Endothelial cell of umbilical vein (primary cell): ENCODE data around the gene PCGF3. TPM values are rescaled to one million over a fixed set of nuclear protein-coding genes. Genes with fewer than 3 reads are reported as not detected.

Experiments used
- BruUV-seq: library from RNA; stranded (reverse); fragments of 400-500 nt; replicated peaks from 2 replicates; lab custom pipeline; 2021; lab: Mats Ljungman, UMichigan
- CTCF ChIA-PET: fragments of 300-600, 350-600 bp; sonication (Branson Sonifier 250); formaldehyde crosslinking; loops from one replicate; lab custom pipeline; 2021; ENCODE audit warnings: antibody characterized with exemption, inconsistent platforms; lab: Charles Lee
- POLR2A ChIA-PET: fragments of 300-600, 350-600 bp; sonication (Branson Sonifier 250); formaldehyde crosslinking; loops from one replicate; lab custom pipeline; 2021; ENCODE audit warnings: antibody characterized with exemption, inconsistent platforms; lab: Charles Lee
- DNase-seq: peaks from one replicate; pipeline ENCODE4 v3.0.0-alpha.2; 2011; ENCODE audit warnings: low read depth, low spot score
- FAIRE-seq: peaks from 2 replicates; lab custom pipeline; 2011; peaks lifted over from hg19 to GRCh38; lab: Jason Lieb, UNC
- H2AFZ ChIP-seq: 2 replicates; pipeline ENCODE4 v1.6.0; 2012; ENCODE audit warnings: low read depth, low read length, control low read depth, inconsistent platforms
- H3K27ac ChIP-seq: 2 replicates; pipeline ENCODE4 v1.5.1; 2011; ENCODE audit warnings: low read depth, mild to moderate bottlenecking, control low read depth, low read length, moderate library complexity; ENCODE audit not compliant: insufficient read depth
- H3K27me3 ChIP-seq, 2 experiments: 2 replicates each; pipeline versions ENCODE4 v1.6.0 to v1.6.1; 2011; ENCODE audit warnings: low read length in 2 of 2, mixed read lengths in 1 of 2; ENCODE audit not compliant: control insufficient read depth in 2 of 2, insufficient read depth in 2 of 2
- H3K36me3 ChIP-seq, 2 experiments: 2 replicates in 1 of 2; 3 replicates in 1 of 2; pipeline ENCODE4 v1.5.1; 2011; ENCODE audit warnings: low read length in 2 of 2, mild to moderate bottlenecking in 1 of 2, moderate library complexity in 1 of 2; ENCODE audit not compliant: control insufficient read depth in 2 of 2, insufficient read depth in 2 of 2; ENCODE audit errors: extremely low read depth in 1 of 2
- H3K4me1 ChIP-seq: 3 replicates; pipeline ENCODE4 v1.5.1; 2011; ENCODE audit warnings: mild to moderate bottlenecking, low read length; ENCODE audit not compliant: control insufficient read depth, insufficient read depth; ENCODE audit errors: extremely low read depth
- H3K4me2 ChIP-seq: 2 replicates; pipeline ENCODE4 v1.6.1; 2011; ENCODE audit warnings: low read length, control low read depth, mixed read lengths; ENCODE audit not compliant: insufficient read depth
- H3K4me3 ChIP-seq, 3 experiments: fragments of 200-600 bp in 1 of 3; sonication (generic), shearing (Covaris generic) in 1 of 3; replicated peaks in 1 of 3; 2 replicates each; pipeline ENCODE4 v1.5.1; 2011 to 2016; ENCODE audit warnings: control low read depth in 3 of 3, low read length in 3 of 3, mild to moderate bottlenecking in 2 of 3, inconsistent platforms in 1 of 3, low read depth in 1 of 3, moderate library complexity in 1 of 3; ENCODE audit not compliant: insufficient read depth in 1 of 3
- H3K79me2 ChIP-seq: 2 replicates; pipeline ENCODE4 v1.6.0; 2012; ENCODE audit warnings: low read length, inconsistent platforms; ENCODE audit not compliant: control insufficient read depth, insufficient read depth
- H3K9ac ChIP-seq: replicated peaks from 2 replicates; pipeline ENCODE3; 2011; ENCODE audit warnings: low read length, control low read depth; ENCODE audit not compliant: insufficient read depth; ENCODE audit errors: extremely low read depth
- H3K9me1 ChIP-seq: replicated peaks from 3 replicates; pipeline ENCODE4 v1.6.0; 2011; ENCODE audit warnings: mild to moderate bottlenecking, low read length; ENCODE audit not compliant: control insufficient read depth, insufficient read depth; ENCODE audit errors: extremely low read depth
- H3K9me3 ChIP-seq: replicated peaks from 2 replicates; pipeline ENCODE4 v1.5.1; 2012; ENCODE audit warnings: low read length, inconsistent platforms; ENCODE audit not compliant: control insufficient read depth, insufficient read depth
- H4K20me1 ChIP-seq: replicated peaks from 2 replicates; pipeline ENCODE3; 2011; ENCODE audit warnings: mild to moderate bottlenecking, low read length; ENCODE audit not compliant: control insufficient read depth, insufficient read depth; ENCODE audit errors: extremely low read depth
- EZH2 ChIP-seq: IDR thresholded peaks from 2 replicates; pipeline ENCODE4 v1.6.1; 2012; ENCODE audit warnings: borderline replicate concordance, low read depth, mild to moderate bottlenecking, moderate library complexity, low read length, inconsistent platforms; ENCODE audit not compliant: severe bottlenecking
- FOS ChIP-seq: IDR thresholded peaks from 2 replicates; pipeline ENCODE4 v1.6.1; 2011; ENCODE audit warnings: mild to moderate bottlenecking, low read length, moderate library complexity, borderline replicate concordance; ENCODE audit not compliant: insufficient read depth
- GATA2 ChIP-seq: IDR thresholded peaks from 2 replicates; pipeline ENCODE4 v1.7.0; 2011; ENCODE audit warnings: low read depth, mild to moderate bottlenecking, moderate library complexity, mixed read lengths, low read length; ENCODE audit not compliant: insufficient read length, insufficient read depth
- JUN ChIP-seq: IDR thresholded peaks from 2 replicates; pipeline ENCODE4 v1.6.1; 2011; ENCODE audit warnings: borderline replicate concordance, low read depth; ENCODE audit not compliant: insufficient read length, insufficient read depth
- MYC ChIP-seq: IDR thresholded peaks from one replicate; pipeline ENCODE4 v1.6.1; 2011; ENCODE audit warnings: mild to moderate bottlenecking, low read depth, low read length
- POLR2A ChIP-seq: IDR thresholded peaks from 2 replicates; pipeline ENCODE4 v1.6.1; 2012; ENCODE audit warnings: low read depth, mild to moderate bottlenecking, control low read depth, low read length
- POLR2AphosphoS5 ChIP-seq: IDR thresholded peaks from 2 replicates; pipeline ENCODE4 v1.6.1; 2012; ENCODE audit warnings: low read depth, mild to moderate bottlenecking, control low read depth, low read length, moderate library complexity; ENCODE audit not compliant: insufficient read depth
- dilution Hi-C: fragments of 300-500 bp; cut with MboI; formaldehyde crosslinking; loops from one replicate; pipeline ENCODE4 v1.15.0; 2019; ENCODE audit warnings: low sequenced_read_pairs; ENCODE audit not compliant: extremely low pct_ligation_motif_present
- intact Hi-C: fragments of 100-400 bp; cut with micrococcal nuclease; formaldehyde crosslinking; loops from one replicate; pipeline ENCODE4 v1.10.0; 2022
- polyA plus RNA-seq, 4 experiments: library from polyadenylated mRNA; depleted of rRNA in 3 of 4; stranded (reverse) in 3 of 4; unstranded in 1 of 4; fragments of >200 nt; gene quantifications; 2 replicates each; pipeline versions ENCODE4 v1.2.1 to v1.2.3, GENCODE V29; 2011 to 2012; ENCODE audit warnings: missing spikeins in 1 of 4
- total RNA-seq: library from RNA; stranded (reverse); gene quantifications from 2 replicates; pipeline ENCODE4 v1.2.3, GENCODE V29; 2021
- TF ChIP-seq, protein P1 (sequence below): IDR thresholded peaks from 2 replicates; pipeline ENCODE4 v1.6.1; 2011; ENCODE audit not compliant: insufficient read depth, insufficient read length
- TF ChIP-seq, protein P2 (sequence below), 2 donors: IDR thresholded peaks; 1 replicate in 1 of 2; 2 replicates in 1 of 2; pipeline ENCODE4 v1.5.1; 2011; ENCODE audit warnings: low read length in 2 of 2, mild to moderate bottlenecking in 2 of 2, moderate library complexity in 2 of 2, control low read depth in 1 of 2, inconsistent platforms in 1 of 2, low read depth in 1 of 2; ENCODE audit not compliant: insufficient read depth in 1 of 2; ENCODE audit errors: extremely low read depth in 1 of 2

PCGF3 gene
- total and polyA plus RNA-seq, 2 donors (not counting 3 experiments of a cell fraction or from before 2014, with no cell fraction given) = 70.2 to 91.8 TPM

DNA sequence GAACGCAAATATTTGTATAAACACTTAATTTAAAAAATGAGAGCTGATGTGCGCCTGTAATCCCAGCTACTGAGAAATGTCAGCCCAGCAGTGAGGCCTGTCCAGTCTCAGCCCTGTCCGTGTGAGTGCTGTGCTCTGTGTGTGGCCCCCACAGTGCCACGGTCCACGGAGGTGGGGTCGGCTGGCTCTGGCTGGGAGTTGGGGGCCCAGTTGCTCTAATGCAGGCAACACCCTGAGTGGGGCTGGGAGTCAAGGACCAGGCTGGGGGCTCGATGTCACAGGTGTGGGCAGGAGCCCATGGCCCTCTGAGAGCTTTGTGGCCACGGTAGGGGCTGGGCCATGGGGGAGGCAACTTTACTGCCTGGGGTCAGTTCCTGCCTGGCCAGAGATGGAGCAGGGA lies 12.8 kb downstream of the PCGF3 start:
- ChIA-PET POLR2A (no interaction called here), CTCF (interaction anchor here (0.7 kb wide), 1 partner anchor 24 kb away, joined by 3 read pairs; no protein-coding TSS in a partner anchor)
- no peaks in the 10 kb centered on the region for H3K27me3 ChIP-seq
- BruUV-seq = no TSS peak
- no peaks in the 10 kb centered on the region for H4K20me1 ChIP-seq
- no peak overlapping the region for H3K4me2 ChIP-seq
- peaks cover 80% of the 10 kb centered on the region for H3K79me2 ChIP-seq
- dilution Hi-C loops = no loop called here
- H3K36me3 ChIP-seq = peaks cover 4 to 8% of the 10 kb centered on the region in 2 experiments
- no peak overlapping the region for H2AFZ ChIP-seq
- DNase-seq = no peak
- intact Hi-C loops = no loop called here
- no peak overlapping the region for H3K9ac ChIP-seq
- no peaks in the 10 kb centered on the region for H3K9me1 ChIP-seq
- no peaks in the 10 kb centered on the region for H3K9me3 ChIP-seq
- FAIRE-seq = no peak
- H3K27ac ChIP-seq = no peak overlapping the region
- TF ChIP-seq, protein P1, sequence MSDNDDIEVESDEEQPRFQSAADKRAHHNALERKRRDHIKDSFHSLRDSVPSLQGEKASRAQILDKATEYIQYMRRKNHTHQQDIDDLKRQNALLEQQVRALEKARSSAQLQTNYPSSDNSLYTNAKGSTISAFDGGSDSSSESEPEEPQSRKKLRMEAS = no peak
- TF ChIP-seq EZH2 (no peak), POLR2A (no peak), JUN (no peak), POLR2AphosphoS5 (no peak), MYC (no peak), FOS (no peak), GATA2 (no peak)
- TF ChIP-seq, protein P2, sequence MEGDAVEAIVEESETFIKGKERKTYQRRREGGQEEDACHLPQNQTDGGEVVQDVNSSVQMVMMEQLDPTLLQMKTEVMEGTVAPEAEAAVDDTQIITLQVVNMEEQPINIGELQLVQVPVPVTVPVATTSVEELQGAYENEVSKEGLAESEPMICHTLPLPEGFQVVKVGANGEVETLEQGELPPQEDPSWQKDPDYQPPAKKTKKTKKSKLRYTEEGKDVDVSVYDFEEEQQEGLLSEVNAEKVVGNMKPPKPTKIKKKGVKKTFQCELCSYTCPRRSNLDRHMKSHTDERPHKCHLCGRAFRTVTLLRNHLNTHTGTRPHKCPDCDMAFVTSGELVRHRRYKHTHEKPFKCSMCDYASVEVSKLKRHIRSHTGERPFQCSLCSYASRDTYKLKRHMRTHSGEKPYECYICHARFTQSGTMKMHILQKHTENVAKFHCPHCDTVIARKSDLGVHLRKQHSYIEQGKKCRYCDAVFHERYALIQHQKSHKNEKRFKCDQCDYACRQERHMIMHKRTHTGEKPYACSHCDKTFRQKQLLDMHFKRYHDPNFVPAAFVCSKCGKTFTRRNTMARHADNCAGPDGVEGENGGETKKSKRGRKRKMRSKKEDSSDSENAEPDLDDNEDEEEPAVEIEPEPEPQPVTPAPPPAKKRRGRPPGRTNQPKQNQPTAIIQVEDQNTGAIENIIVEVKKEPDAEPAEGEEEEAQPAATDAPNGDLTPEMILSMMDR (IDR thresholded peaks at IDR 0.05; ENCODE audit: extremely low read depth in 1 of 2, insufficient read depth in 1 of 2, low read depth in 1 of 2, low read length in 2 of 2) = no peak
- H3K4me3 ChIP-seq = no peak overlapping the region
- peaks cover 8% of the 10 kb centered on the region for H3K4me1 ChIP-seq
